Mesenchymal stem cell (in vitro differentiated cells and primary cell): ENCODE data around the gene MTHFSD.

ENCODE experiments used
- DNase-seq: peaks from one replicate; pipeline ENCODE4 v3.0.0-alpha.2; 2013
- H2AFZ ChIP-seq: one replicate; pipeline ENCODE4 v1.6.1; 2013; ENCODE audit warnings: low read depth, mild to moderate bottlenecking, control low read depth, inconsistent platforms, low read length, moderate library complexity
- H2AK5ac ChIP-seq: 2 replicates; pipeline ENCODE4 v1.6.1; 2013; ENCODE audit warnings: low read length, moderate library complexity, mild to moderate bottlenecking, inconsistent platforms; ENCODE audit not compliant: severe bottlenecking
- H2BK120ac ChIP-seq: one replicate; pipeline ENCODE4 v1.6.1; 2013; ENCODE audit warnings: low read depth, mild to moderate bottlenecking, inconsistent platforms, low read length, moderate library complexity
- H2BK12ac ChIP-seq, 2 experiments: one replicate each; pipeline ENCODE4 v1.6.1; 2013; ENCODE audit warnings: inconsistent platforms in 2 of 2, low read length in 2 of 2, mild to moderate bottlenecking in 2 of 2, moderate library complexity in 2 of 2, control low read depth in 1 of 2
- H2BK15ac ChIP-seq: one replicate; pipeline ENCODE4 v1.6.1; 2013; ENCODE audit warnings: mild to moderate bottlenecking, low read depth, inconsistent platforms; ENCODE audit not compliant: poor library complexity, severe bottlenecking
- H2BK5ac ChIP-seq: 2 replicates; pipeline ENCODE4 v1.6.1; 2013; ENCODE audit warnings: low read depth, mild to moderate bottlenecking, low read length, control low read depth, inconsistent platforms; ENCODE audit not compliant: poor library complexity, severe bottlenecking
- H3K14ac ChIP-seq, 2 experiments: one replicate each; pipeline ENCODE4 v1.6.1; 2013; ENCODE audit warnings: inconsistent platforms in 2 of 2, low read length in 2 of 2, control low read depth in 1 of 2, mild to moderate bottlenecking in 1 of 2, moderate library complexity in 1 of 2
- H3K18ac ChIP-seq, 2 experiments: one replicate each; pipeline ENCODE4 v1.6.1; 2013; ENCODE audit warnings: inconsistent platforms in 2 of 2, low read length in 2 of 2, control low read depth in 1 of 2, low read depth in 1 of 2, mild to moderate bottlenecking in 1 of 2
- H3K23ac ChIP-seq, 2 experiments: one replicate each; pipeline ENCODE4 v1.6.1; 2013; ENCODE audit warnings: inconsistent platforms in 2 of 2, low read length in 2 of 2, mild to moderate bottlenecking in 2 of 2, moderate library complexity in 2 of 2, control low read depth in 1 of 2
- H3K27ac ChIP-seq: 2 replicates; pipeline ENCODE4 v1.5.1; 2013; ENCODE audit warnings: mild to moderate bottlenecking, moderate library complexity, low read length, control low read depth, inconsistent platforms; ENCODE audit not compliant: poor library complexity, severe bottlenecking
- H3K27me3 ChIP-seq, 2 experiments: 2 replicates each; pipeline versions ENCODE4 v1.6.1 to v1.7.0; 2013; ENCODE audit warnings: low read length in 2 of 2, mild to moderate bottlenecking in 2 of 2, moderate library complexity in 2 of 2, control low read depth in 1 of 2, inconsistent platforms in 1 of 2; ENCODE audit not compliant: control insufficient read depth in 1 of 2, insufficient read depth in 1 of 2
- H3K36me3 ChIP-seq, 2 experiments: 2 replicates each; pipeline versions ENCODE4 v1.6.1 to v1.7.0; 2013; ENCODE audit warnings: low read length in 2 of 2, control low read depth in 1 of 2, inconsistent platforms in 1 of 2, low read depth in 1 of 2, mild to moderate bottlenecking in 1 of 2; ENCODE audit not compliant: insufficient read depth in 2 of 2, control insufficient read depth in 1 of 2
- H3K4ac ChIP-seq, 2 experiments: one replicate each; pipeline ENCODE4 v1.6.1; 2013; ENCODE audit warnings: inconsistent platforms in 2 of 2, low read length in 2 of 2, mild to moderate bottlenecking in 2 of 2, moderate library complexity in 2 of 2, control low read depth in 1 of 2, low read depth in 1 of 2
- H3K4me1 ChIP-seq: 2 replicates; pipeline ENCODE4 v1.6.1; 2013; ENCODE audit warnings: low read depth, low read length, control low read depth; ENCODE audit not compliant: control insufficient read depth, insufficient read depth
- H3K4me2 ChIP-seq: 2 replicates; pipeline ENCODE4 v1.6.1; 2013; ENCODE audit warnings: low read length, mild to moderate bottlenecking, inconsistent platforms; ENCODE audit not compliant: poor library complexity, severe bottlenecking
- H3K4me3 ChIP-seq, 2 experiments: 2 replicates each; pipeline versions ENCODE4 v1.5.1 to v1.7.0; 2013; ENCODE audit warnings: low read length in 2 of 2, mild to moderate bottlenecking in 2 of 2, control low read depth in 1 of 2, low read depth in 1 of 2; ENCODE audit not compliant: insufficient read depth in 1 of 2
- H3K79me1 ChIP-seq: replicated peaks from 2 replicates; pipeline ENCODE4 v1.6.1; 2013; ENCODE audit warnings: mild to moderate bottlenecking, control low read depth, low read length, inconsistent platforms; ENCODE audit not compliant: poor library complexity, severe bottlenecking
- H3K9ac ChIP-seq: 2 replicates; pipeline ENCODE4 v1.7.0; 2013; ENCODE audit warnings: mild to moderate bottlenecking, low read length, moderate library complexity
- H3K9me3 ChIP-seq: 2 replicates; pipeline ENCODE4 v1.7.0; 2013; ENCODE audit warnings: mild to moderate bottlenecking, low read length; ENCODE audit not compliant: control insufficient read depth
- H4K8ac ChIP-seq: one replicate; pipeline ENCODE4 v1.6.1; 2013; ENCODE audit warnings: inconsistent platforms, mild to moderate bottlenecking, low read length, moderate library complexity
- H4K91ac ChIP-seq: one replicate; pipeline ENCODE4 v1.6.1; 2013; ENCODE audit warnings: mild to moderate bottlenecking, low read length, inconsistent platforms
- WGBS: methylation state at CpG from one replicate; pipeline ENCODE4 v1.1.7; 2013; ENCODE audit warnings: mixed read lengths; 5-methylcytosine and 5-hydroxymethylcytosine counted together

MTHFSD gene

DNA sequence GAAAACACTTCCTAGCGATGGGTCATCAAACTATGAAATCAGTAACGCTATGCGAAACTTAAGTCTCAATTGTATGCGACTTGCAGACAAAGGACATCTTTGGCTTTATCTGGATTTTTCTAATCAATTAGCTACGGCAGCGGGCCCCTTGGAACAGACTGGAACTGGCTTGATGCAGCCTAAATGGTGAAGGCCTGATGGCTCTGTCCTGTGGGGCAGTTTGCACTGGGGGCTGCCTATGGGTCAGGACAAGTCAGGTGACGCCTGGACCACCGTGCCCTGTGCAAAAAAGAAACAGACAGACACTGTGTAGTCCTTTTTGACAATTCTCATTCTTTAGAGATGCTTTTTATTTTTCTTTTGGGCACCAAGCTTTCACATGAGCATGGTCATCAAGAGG, 22.0 kb downstream of the MTHFSD start:
- no peak overlapping the region for H3K4me3 ChIP-seq
- H2BK15ac ChIP-seq: no peak overlapping the region
- DNase-seq: no peak
- H3K14ac ChIP-seq: no peak overlapping the region
- H3K9ac ChIP-seq: no peak overlapping the region
- no peaks in the 10 kb centered on the region for H3K4me1 ChIP-seq
- H3K27ac ChIP-seq: no peak overlapping the region
- no peak overlapping the region for H3K23ac ChIP-seq
- H2BK5ac ChIP-seq: no peak overlapping the region
- H3K79me1 ChIP-seq: peaks cover 2% of the 10 kb centered on the region
- no peak overlapping the region for H4K91ac ChIP-seq
- H3K36me3 ChIP-seq: peaks cover 36 to 51% of the 10 kb centered on the region in 2 experiments
- H3K18ac ChIP-seq: no peak overlapping the region
- 98% methylated on average over 8 of the region's 8 CpGs for WGBS
- H4K8ac ChIP-seq: no peak overlapping the region
- no peak overlapping the region for H2BK120ac ChIP-seq
- H3K27me3 ChIP-seq: no peaks in the 10 kb centered on the region
- no peak overlapping the region for H2AFZ ChIP-seq
- no peak overlapping the region for H3K4ac ChIP-seq
- H3K9me3 ChIP-seq: no peaks in the 10 kb centered on the region
- H2BK12ac ChIP-seq: no peak overlapping the region
- no peak overlapping the region for H3K4me2 ChIP-seq
- H2AK5ac ChIP-seq: no peak overlapping the region

DNA sequence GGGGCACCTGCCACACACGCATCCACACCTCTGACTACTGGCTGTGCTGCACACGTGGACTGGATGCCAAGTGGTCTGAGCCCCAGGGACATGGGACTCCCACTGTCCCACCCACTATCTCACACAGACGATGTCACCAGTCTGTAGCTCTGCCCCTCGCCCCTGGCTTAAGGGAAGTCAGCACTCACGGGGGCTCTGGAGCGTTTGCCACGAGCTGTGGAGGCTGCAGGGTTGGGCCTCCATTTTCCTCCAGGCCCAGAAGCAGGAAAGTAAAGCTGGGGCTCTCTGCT, 22.6 kb downstream of the MTHFSD start:
- H3K23ac ChIP-seq: no peak overlapping the region
- no peak overlapping the region for H3K4me3 ChIP-seq
- H4K8ac ChIP-seq: no peak overlapping the region
- H2BK12ac ChIP-seq: no peak overlapping the region
- no peak overlapping the region for H2BK120ac ChIP-seq
- WGBS: 93% methylated on average over 7 of the region's 7 CpGs
- no peak overlapping the region for H2AFZ ChIP-seq
- H3K4me1 ChIP-seq: no peaks in the 10 kb centered on the region
- peak overlapping the region; percentile 33 for H2BK15ac ChIP-seq
- H3K9ac ChIP-seq: no peak overlapping the region
- H3K27me3 ChIP-seq: no peaks in the 10 kb centered on the region
- no peak overlapping the region for H2AK5ac ChIP-seq
- peaks cover 30 to 45% of the 10 kb centered on the region in 2 experiments for H3K36me3 ChIP-seq
- no peak overlapping the region for H2BK5ac ChIP-seq
- H3K9me3 ChIP-seq: no peaks in the 10 kb centered on the region
- H3K4me2 ChIP-seq: no peak overlapping the region
- DNase-seq: no peak
- H3K18ac ChIP-seq: no peak overlapping the region
- H3K79me1 ChIP-seq: peaks cover under 1% of the 10 kb centered on the region
- H4K91ac ChIP-seq: no peak overlapping the region
- no peak overlapping the region for H3K27ac ChIP-seq
- no peak overlapping the region for H3K4ac ChIP-seq
- no peak overlapping the region for H3K14ac ChIP-seq

DNA sequence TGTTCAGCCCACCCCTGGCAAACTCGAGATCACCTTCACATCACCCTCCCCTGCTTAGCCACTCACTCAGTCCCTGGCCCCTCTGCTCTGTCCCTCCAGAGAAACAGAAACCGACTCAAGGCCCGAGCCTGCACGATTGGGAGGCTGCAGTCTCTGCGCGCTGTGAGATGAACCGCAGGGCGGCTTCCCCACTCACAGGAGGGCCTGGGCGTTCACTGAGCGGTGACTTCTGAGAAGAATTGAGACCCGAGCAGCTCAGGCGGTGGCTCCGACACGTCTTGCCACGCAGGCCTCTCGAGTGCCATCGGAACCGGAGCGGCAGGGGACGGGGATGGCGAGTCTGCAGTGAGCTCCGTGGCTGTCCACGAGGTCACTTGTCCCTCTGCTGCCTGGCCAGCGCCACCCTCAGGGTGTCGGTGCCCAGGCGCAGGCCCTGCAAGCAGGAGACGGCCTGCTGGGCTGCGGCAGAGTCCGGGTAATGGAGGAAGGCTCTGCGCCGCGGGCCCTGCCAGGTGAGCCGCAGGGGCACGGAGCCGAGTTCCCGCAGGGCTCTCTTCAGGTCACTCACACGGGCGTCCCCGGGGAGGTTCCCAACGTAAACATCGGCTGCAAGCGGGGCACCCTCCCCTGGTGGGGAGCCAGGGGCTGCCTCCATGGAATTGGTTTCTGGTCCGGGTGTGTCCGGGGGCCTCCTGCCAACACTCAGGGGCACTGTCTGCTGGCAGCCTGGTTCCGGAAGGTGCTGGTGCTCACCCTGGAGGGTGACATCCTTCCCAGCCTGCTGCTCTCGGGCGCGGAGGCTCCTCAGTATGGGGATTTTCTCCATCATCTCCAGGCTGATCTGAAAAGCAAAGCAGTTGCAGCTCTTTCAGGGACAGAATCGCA, 23.2 kb downstream of the MTHFSD start:
- no peak overlapping the region for H2AFZ ChIP-seq
- H2BK120ac ChIP-seq: no peak overlapping the region
- H4K91ac ChIP-seq: no peak overlapping the region
- no peak overlapping the region for H4K8ac ChIP-seq
- no peak overlapping the region for H2BK5ac ChIP-seq
- peak overlapping the region; percentile 33 for H2BK15ac ChIP-seq
- H3K4me1 ChIP-seq: no peaks in the 10 kb centered on the region
- 94% methylated on average over 49 of the region's 49 CpGs for WGBS
- H3K79me1 ChIP-seq: no peaks in the 10 kb centered on the region
- H3K27ac ChIP-seq: no peak overlapping the region
- H3K4me2 ChIP-seq: no peak overlapping the region
- no peak overlapping the region for H2AK5ac ChIP-seq
- no peaks in the 10 kb centered on the region for H3K27me3 ChIP-seq
- no peak overlapping the region for H3K18ac ChIP-seq
- no peak overlapping the region for H3K4me3 ChIP-seq
- H3K23ac ChIP-seq: no peak overlapping the region
- no peak overlapping the region for H3K9ac ChIP-seq
- no peak overlapping the region for H3K14ac ChIP-seq
- H3K9me3 ChIP-seq: no peaks in the 10 kb centered on the region
- H3K4ac ChIP-seq: no peak overlapping the region
- H3K36me3 ChIP-seq: peaks cover 24 to 45% of the 10 kb centered on the region in 2 experiments
- H2BK12ac ChIP-seq: no peak overlapping the region
- DNase-seq: no peak

DNA sequence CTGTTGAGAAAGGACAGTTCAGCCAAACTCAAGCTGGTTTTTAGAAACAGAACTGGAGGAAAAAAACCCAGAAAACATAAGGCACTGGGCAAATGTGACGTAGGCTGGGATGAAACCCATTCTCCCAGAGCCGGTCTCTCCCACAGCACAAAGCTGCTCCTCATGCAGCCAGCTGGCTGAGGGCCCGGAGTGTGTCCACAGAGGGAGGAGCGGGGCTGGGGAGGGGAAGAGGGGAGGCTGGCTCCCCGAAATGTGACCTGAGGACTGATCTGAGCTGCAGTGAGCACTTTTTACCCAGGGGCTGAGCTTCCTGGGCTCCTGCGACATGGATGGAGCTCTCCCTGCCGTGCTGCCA, 23.9 kb downstream of the MTHFSD start:
- Histone ChIP-seq H3K9ac (no peak overlapping the region), H3K14ac (no peak overlapping the region), H2BK5ac (no peak overlapping the region), H3K23ac (no peak overlapping the region), H4K8ac (no peak overlapping the region), H2AFZ (no peak overlapping the region), H2BK120ac (no peak overlapping the region), H3K27ac (no peak overlapping the region), H2BK12ac (no peak overlapping the region), H2AK5ac (no peak overlapping the region), H3K79me1 (no peaks in the 10 kb centered on the region), H4K91ac (no peak overlapping the region), H3K18ac (no peak overlapping the region), H3K9me3 (no peaks in the 10 kb centered on the region), H3K4me3 (no peak overlapping the region), H3K27me3 (peaks cover 0 to 4% of the 10 kb centered on the region in 2 experiments), H2BK15ac (no peak overlapping the region), H3K4me1 (no peaks in the 10 kb centered on the region), H3K4ac (no peak overlapping the region), H3K36me3 (peaks cover 17 to 39% of the 10 kb centered on the region in 2 experiments), H3K4me2 (no peak overlapping the region)
- DNase-seq: no peak
- 98% methylated on average over 7 of the region's 7 CpGs for WGBS
